ENCODE measurements around the gene IL1B.

DNA sequence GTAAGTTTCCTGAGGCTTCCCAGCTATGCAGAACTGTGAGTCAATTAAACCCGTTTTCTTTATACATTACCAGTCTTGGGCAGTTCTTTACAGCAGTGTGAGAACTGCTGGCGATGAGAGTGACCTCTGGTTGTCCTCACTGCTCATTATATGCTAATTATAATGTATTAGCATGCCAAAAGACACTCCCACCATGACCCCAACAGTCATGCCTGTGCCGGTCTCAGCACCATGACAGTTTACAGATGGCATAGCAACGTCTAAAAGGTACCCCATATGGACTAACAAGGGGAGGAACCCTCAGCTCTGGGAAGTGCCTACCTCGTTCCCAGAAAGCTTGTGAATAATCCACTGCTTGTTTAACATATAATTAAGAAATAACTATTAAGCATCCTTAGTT is 44.2 kb downstream of the IL1B start:
- TF ChIP-seq EZH2phosphoT487 (conservative IDR thresholded peaks at IDR 0.05; ENCODE audit: low read length), result no peak
- no peak for TF ChIP-seq CTCF (IDR thresholded peaks at IDR 0.05; ENCODE audit: insufficient read depth, low read length, poor library complexity, severe bottlenecking)
